ENCODE data around the gene NELFB. TPM values are rescaled to one million over a fixed set of nuclear protein-coding genes. Genes with fewer than 3 reads are reported as not detected.

NELFB gene
- total RNA-seq, 3 donors from 2014 or later, result 32.6 to 39.2 (median 38.7) TPM

DNA sequence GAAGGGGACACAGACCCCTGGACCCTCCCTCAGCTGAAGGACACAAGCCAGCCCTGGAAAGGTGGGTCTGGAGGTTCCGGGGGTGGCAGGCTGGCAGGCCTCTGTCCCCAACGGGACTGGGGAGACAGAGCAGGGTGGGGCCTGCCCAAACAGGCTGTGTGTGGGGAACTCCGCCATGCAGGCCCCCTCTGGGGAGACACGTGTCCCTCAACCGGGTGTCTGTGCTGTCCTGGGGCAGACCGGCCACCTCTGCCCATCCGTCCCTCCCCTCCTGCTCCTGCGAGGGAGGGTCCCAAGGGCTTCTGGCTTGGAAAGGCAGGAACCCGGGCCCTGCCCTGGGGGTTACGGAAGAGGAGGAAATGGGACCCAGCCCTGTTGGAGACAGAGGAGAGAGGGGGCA, 23.0 kb upstream of the NELFB start:
- H3K36me3 ChIP-seq, result no peaks in the 10 kb centered on the region
- no peaks in the 10 kb centered on the region for H3K9me3 ChIP-seq
- peaks cover 0 to 13% of the 10 kb centered on the region in 2 donors for H3K4me1 ChIP-seq
- no peak overlapping the region for H3K4me3 ChIP-seq
- TF ChIP-seq POLR2AphosphoS5 (IDR thresholded peaks at IDR 0.05) (no peak), POLR2A (IDR thresholded peaks at IDR 0.05) (no peak)
- TF ChIP-seq, protein P1, sequence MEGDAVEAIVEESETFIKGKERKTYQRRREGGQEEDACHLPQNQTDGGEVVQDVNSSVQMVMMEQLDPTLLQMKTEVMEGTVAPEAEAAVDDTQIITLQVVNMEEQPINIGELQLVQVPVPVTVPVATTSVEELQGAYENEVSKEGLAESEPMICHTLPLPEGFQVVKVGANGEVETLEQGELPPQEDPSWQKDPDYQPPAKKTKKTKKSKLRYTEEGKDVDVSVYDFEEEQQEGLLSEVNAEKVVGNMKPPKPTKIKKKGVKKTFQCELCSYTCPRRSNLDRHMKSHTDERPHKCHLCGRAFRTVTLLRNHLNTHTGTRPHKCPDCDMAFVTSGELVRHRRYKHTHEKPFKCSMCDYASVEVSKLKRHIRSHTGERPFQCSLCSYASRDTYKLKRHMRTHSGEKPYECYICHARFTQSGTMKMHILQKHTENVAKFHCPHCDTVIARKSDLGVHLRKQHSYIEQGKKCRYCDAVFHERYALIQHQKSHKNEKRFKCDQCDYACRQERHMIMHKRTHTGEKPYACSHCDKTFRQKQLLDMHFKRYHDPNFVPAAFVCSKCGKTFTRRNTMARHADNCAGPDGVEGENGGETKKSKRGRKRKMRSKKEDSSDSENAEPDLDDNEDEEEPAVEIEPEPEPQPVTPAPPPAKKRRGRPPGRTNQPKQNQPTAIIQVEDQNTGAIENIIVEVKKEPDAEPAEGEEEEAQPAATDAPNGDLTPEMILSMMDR (IDR thresholded peaks at IDR 0.05), result no peak
- DNase-seq (ENCODE audit: low spot score in 2 of 2), result no peak
- intact Hi-C loops (cut with DNase I; ENCODE audit: low total_unique reads), result loop anchor here (10.0 kb wide), 1 partner anchor 117 kb away; the partner anchor contains the start of gene DPP7
- no peak overlapping the region for H3K27ac ChIP-seq
- peaks cover 27 to 80% of the 10 kb centered on the region in 2 donors for H3K27me3 ChIP-seq

GRCh38 chr9:137232510-137232909, 22.6 kb upstream of the NELFB start:
- TF ChIP-seq POLR2A (IDR thresholded peaks at IDR 0.05), result no peak
- TF ChIP-seq POLR2AphosphoS5 (IDR thresholded peaks at IDR 0.05), result no peak
- TF ChIP-seq, protein P1 (IDR thresholded peaks at IDR 0.05), result no peak
- Histone ChIP-seq H3K36me3 (no peaks in the 10 kb centered on the region), H3K9me3 (no peaks in the 10 kb centered on the region), H3K27me3 (peaks cover 27 to 80% of the 10 kb centered on the region in 2 donors), H3K4me3 (no peak overlapping the region), H3K27ac (no peak overlapping the region), H3K4me1 (peaks cover 0 to 14% of the 10 kb centered on the region in 2 donors)
- DNase-seq (ENCODE audit: low spot score in 2 of 2), result no peak
- intact Hi-C loops (cut with DNase I; ENCODE audit: low total_unique reads), result loop anchor here (10.0 kb wide), 1 partner anchor 118 kb away; the partner anchor contains the start of gene DPP7

DNA sequence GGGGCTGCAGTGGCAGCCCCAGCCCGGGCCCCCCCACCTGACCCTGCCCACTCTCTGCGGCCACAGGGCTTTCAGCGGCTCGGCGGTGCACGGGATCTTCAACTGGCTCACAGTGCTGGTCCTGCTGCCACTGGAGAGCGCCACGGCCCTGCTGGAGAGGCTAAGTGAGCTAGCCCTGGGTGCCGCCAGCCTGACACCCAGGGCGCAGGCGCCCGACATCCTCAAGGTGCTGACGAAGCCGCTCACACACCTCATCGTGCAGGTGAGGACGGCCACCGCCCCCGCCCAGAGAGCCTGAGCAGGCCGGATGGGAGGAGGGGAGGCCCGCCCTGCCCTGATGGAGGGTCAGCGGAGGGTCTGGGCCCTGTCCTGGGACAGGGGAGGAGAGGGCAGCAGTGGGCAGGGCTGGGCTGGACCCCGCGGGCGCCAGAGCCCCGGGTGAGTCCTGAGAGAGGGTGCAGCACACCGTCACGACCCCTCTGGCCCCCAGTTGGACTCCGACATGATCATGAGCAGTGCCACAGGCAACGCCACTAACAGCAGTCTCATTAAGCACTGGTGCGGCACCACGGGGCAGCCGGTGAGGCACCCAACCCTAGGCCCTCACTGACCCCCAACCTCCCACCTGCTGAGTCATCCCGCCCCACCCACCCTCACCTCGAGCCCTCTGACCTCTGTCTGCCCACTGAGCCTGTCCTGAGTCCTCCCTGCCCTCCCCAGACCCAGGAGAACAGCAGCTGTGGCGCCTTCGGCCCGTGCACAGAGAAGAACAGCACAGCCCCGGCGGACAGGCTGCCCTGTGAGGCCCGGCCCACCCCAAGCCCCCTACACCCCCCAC, 21.8 kb upstream of the NELFB start:
- peaks cover 0 to 21% of the 10 kb centered on the region in 2 donors for H3K4me1 ChIP-seq
- H3K27ac ChIP-seq, result no peak overlapping the region
- H3K36me3 ChIP-seq, result no peaks in the 10 kb centered on the region
- TF ChIP-seq, protein P1 (IDR thresholded peaks at IDR 0.05), result no peak
- TF ChIP-seq POLR2AphosphoS5 (IDR thresholded peaks at IDR 0.05) (no peak), POLR2A (IDR thresholded peaks at IDR 0.05) (no peak)
- H3K4me3 ChIP-seq, result no peak overlapping the region
- H3K27me3 ChIP-seq, result peaks cover 27 to 76% of the 10 kb centered on the region in 2 donors
- DNase-seq (ENCODE audit: low spot score in 2 of 2), result no peak
- intact Hi-C loops (cut with DNase I; ENCODE audit: low total_unique reads), result loop anchor here (10.0 kb wide), 1 partner anchor 119 kb away; the partner anchor contains the start of gene DPP7
- H3K9me3 ChIP-seq, result no peaks in the 10 kb centered on the region

DNA sequence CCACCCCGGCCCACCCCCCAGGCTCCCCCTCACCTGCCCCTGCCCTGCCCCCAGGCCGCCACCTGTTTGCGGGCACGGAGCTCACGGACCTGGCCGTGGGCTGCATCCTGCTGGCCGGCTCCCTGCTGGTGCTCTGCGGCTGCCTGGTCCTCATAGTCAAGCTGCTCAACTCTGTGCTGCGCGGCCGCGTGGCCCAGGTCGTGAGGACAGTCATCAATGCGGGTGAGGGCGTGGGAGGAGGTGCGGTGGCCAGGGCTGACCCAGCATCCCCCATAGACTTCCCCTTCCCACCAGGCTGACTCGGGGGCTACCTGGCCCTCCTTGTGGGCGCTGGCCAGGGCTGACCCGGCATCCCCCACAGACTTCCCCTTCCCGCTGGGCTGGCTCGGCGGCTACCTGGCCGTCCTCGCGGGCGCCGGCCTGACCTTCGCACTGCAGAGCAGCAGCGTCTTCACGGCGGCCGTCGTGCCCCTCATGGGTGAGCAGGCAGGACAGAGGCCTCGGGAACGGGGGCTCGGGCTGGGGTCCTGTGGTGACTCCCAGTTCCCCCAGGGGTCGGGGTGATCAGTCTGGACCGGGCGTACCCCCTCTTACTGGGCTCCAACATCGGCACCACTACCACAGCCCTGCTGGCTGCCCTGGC, 21.0 kb upstream of the NELFB start:
- Histone ChIP-seq H3K36me3 (no peaks in the 10 kb centered on the region), H3K4me3 (no peak overlapping the region), H3K27ac (no peak overlapping the region), H3K9me3 (no peaks in the 10 kb centered on the region), H3K27me3 (peaks cover 27 to 68% of the 10 kb centered on the region in 2 donors), H3K4me1 (peaks cover 0 to 21% of the 10 kb centered on the region in 2 donors)
- DNase-seq (ENCODE audit: low spot score in 2 of 2), result no peak
- intact Hi-C loops (cut with DNase I; ENCODE audit: low total_unique reads), result loop anchor here (10.0 kb wide), 1 partner anchor 119 kb away; the partner anchor contains the start of gene DPP7
- TF ChIP-seq POLR2AphosphoS5 (IDR thresholded peaks at IDR 0.05) (no peak), POLR2A (IDR thresholded peaks at IDR 0.05) (no peak)
- TF ChIP-seq, protein P1 (IDR thresholded peaks at IDR 0.05), result no peak
